B cell (primary cell): ENCODE data around the gene FRMD8. TPM values are rescaled to one million over a fixed set of nuclear protein-coding genes. Genes with fewer than 3 reads are reported as not detected.
A peak's percentile ranks its signal among the peaks of the same experiment; 100 is the strongest.

ENCODE experiments used
- ATAC-seq: fragments of 200-7000 bp; cut with Tn5 transposase; one replicate; pipeline ENCODE4 v1.10.0; 2021; ENCODE audit warnings: low read depth, mild to moderate bottlenecking, moderate number of reproducible peaks, moderate library complexity
- CTCF ChIA-PET: fragments of 350-600 bp; sonication (Branson Sonifier 250); formaldehyde crosslinking; loops from one replicate; lab custom pipeline; 2021; ENCODE audit warnings: antibody characterized with exemption, inconsistent platforms; lab: Charles Lee
- POLR2A ChIA-PET: fragments of 350-600 bp; sonication (Branson Sonifier 250); formaldehyde crosslinking; loops from one replicate; lab custom pipeline; 2021; ENCODE audit warnings: antibody characterized with exemption; lab: Charles Lee
- DNase-seq: peaks from one replicate; pipeline ENCODE4 v3.0.0; 2013
- H2AFZ ChIP-seq: 2 replicates; pipeline ENCODE4 v1.6.1; 2012; ENCODE audit warnings: mild to moderate bottlenecking, low read depth, low read length; ENCODE audit not compliant: insufficient read depth, poor library complexity, severe bottlenecking
- H3K27ac ChIP-seq, 2 donors: 1 replicate in 1 of 2; 2 replicates in 1 of 2; pipeline ENCODE4 v1.5.1; 2012 to 2013; ENCODE audit warnings: low read length in 2 of 2, mild to moderate bottlenecking in 2 of 2, moderate library complexity in 1 of 2
- H3K27me3 ChIP-seq, 4 experiments: fragments of 200-600 bp in 1 of 4; sonication (generic) in 1 of 4; replicated peaks in 1 of 4; 1 replicate in 2 of 4; 2 replicates in 2 of 4; pipeline versions ENCODE4 v1.6.1 to v1.7.0; 2013 to 2016; ENCODE audit warnings: low read length in 3 of 4, mild to moderate bottlenecking in 2 of 4, mixed read lengths in 1 of 4, moderate library complexity in 1 of 4; ENCODE audit not compliant: insufficient read depth in 4 of 4, control insufficient read depth in 3 of 4; ENCODE audit errors: control extremely low read depth in 1 of 4
- H3K36me3 ChIP-seq, 2 experiments: replicated peaks in 1 of 2; 1 replicate in 1 of 2; 2 replicates in 1 of 2; pipeline versions ENCODE4 v1.6.1 to v1.7.1; 2013; ENCODE audit warnings: low read length in 1 of 2; ENCODE audit not compliant: insufficient read depth in 2 of 2, control insufficient read depth in 1 of 2; ENCODE audit errors: control extremely low read depth in 1 of 2, extremely low read depth in 1 of 2
- H3K4me1 ChIP-seq, 2 donors: fragments of 200-600 bp in 1 of 2; sonication (generic) in 1 of 2; 1 replicate in 1 of 2; 2 replicates in 1 of 2; pipeline versions ENCODE4 v1.5.1 to v1.6.1; 2013 to 2017; ENCODE audit warnings: low read length in 2 of 2; ENCODE audit not compliant: control insufficient read depth in 2 of 2, insufficient read depth in 2 of 2
- H3K4me2 ChIP-seq: replicated peaks from 2 replicates; pipeline ENCODE3; 2012; ENCODE audit warnings: mild to moderate bottlenecking, low read depth, low read length; ENCODE audit not compliant: poor library complexity, severe bottlenecking
- H3K4me3 ChIP-seq, 5 experiments: fragments of 200-600 bp in 1 of 5; sonication (generic) in 1 of 5; 1 replicate in 3 of 5; 2 replicates in 2 of 5; pipeline versions ENCODE4 v1.5.1 to v1.7.0; 2011 to 2016; ENCODE audit warnings: low read length in 4 of 5, mild to moderate bottlenecking in 4 of 5, low read depth in 2 of 5, control low read depth in 1 of 5, moderate library complexity in 1 of 5; ENCODE audit not compliant: insufficient read depth in 1 of 5; ENCODE audit errors: control extremely low read depth in 1 of 5, extremely low read depth in 1 of 5
- H3K79me2 ChIP-seq: fragments of 200-600 bp; sonication (generic); one replicate; pipeline ENCODE4 v1.6.0; 2016; ENCODE audit warnings: low read length; ENCODE audit not compliant: control insufficient read depth, insufficient read depth
- H3K9ac ChIP-seq: fragments of 200-600 bp; sonication (generic); 2 replicates; pipeline ENCODE4 v1.6.1; 2017; ENCODE audit warnings: mild to moderate bottlenecking, low read length, moderate library complexity
- H3K9me3 ChIP-seq, 3 donors: one replicate each; pipeline versions ENCODE4 v1.6.1 to v1.7.1; 2013; ENCODE audit warnings: low read length in 2 of 3; ENCODE audit not compliant: control insufficient read depth in 2 of 3, insufficient read depth in 1 of 3; ENCODE audit errors: control extremely low read depth in 1 of 3
- H4K20me1 ChIP-seq: 2 replicates; pipeline ENCODE4 v1.6.0; 2012; ENCODE audit warnings: mild to moderate bottlenecking, low read length; ENCODE audit not compliant: insufficient read depth, control insufficient read depth, poor library complexity, severe bottlenecking
- H3K27ac Mint-ChIP-seq: one replicate; pipeline ENCODE4 v1.8.0; 2021; ENCODE audit warnings: mixed read lengths
- H3K27me3 Mint-ChIP-seq: one replicate; pipeline ENCODE4 v1.8.0; 2021; ENCODE audit warnings: mixed read lengths
- H3K4me1 Mint-ChIP-seq: one replicate; pipeline ENCODE4 v1.8.0; 2021; ENCODE audit warnings: mixed read lengths
- H3K4me3 Mint-ChIP-seq: one replicate; pipeline ENCODE4 v1.8.0; 2021; ENCODE audit warnings: mixed read lengths
- H3K9me3 Mint-ChIP-seq: one replicate; pipeline ENCODE4 v1.8.0; 2022; ENCODE audit warnings: mixed read lengths; ENCODE audit not compliant: insufficient read depth
- CTCF ChIP-seq: fragments of 200-600 bp; IDR thresholded peaks from one replicate; pipeline ENCODE4 v1.8.0; 2022; ENCODE audit warnings: antibody characterized with exemption, mild to moderate bottlenecking
- EZH2 ChIP-seq: IDR thresholded peaks from 2 replicates; pipeline ENCODE4 v1.6.1; 2012; ENCODE audit warnings: borderline replicate concordance, low read depth, mild to moderate bottlenecking, moderate library complexity, low read length; ENCODE audit not compliant: insufficient read depth, poor library complexity, severe bottlenecking
- WGBS: methylation state at CpG from one replicate; pipeline ENCODE4 v1.1.5; 2013; ENCODE audit warnings: missing lambda C conversion rate; ENCODE audit not compliant: insufficient coverage; 5-methylcytosine and 5-hydroxymethylcytosine counted together
- intact Hi-C: fragments of 100-400 bp; cut with micrococcal nuclease; formaldehyde crosslinking; loops from one replicate; pipeline ENCODE4 v1.10.0; 2022
- polyA plus RNA-seq: library from polyadenylated mRNA; depleted of rRNA; stranded (reverse); fragments of >200 nt; gene quantifications from 2 replicates; pipeline ENCODE4 v1.2.3, GENCODE V29; 2012
- total RNA-seq, 2 donors: library from RNA; stranded (reverse); fragments of 120-200 nt in 1 of 2; gene quantifications; 1 replicate in 1 of 2; 2 replicates in 1 of 2; pipeline versions ENCODE4 v1.2.3 to v1.2.4, GENCODE V29; 2013 to 2022

FRMD8 gene
- total and polyA plus RNA-seq, 2 donors (not counting 1 experiment from before 2014, with no cell fraction given) = 44.3 to 73.6 TPM

GRCh38 chr11:65419772-65420481, 33.5 kb downstream of the FRMD8 start:
- H3K36me3 ChIP-seq = no peaks in the 10 kb centered on the region
- Mint-ChIP-seq H3K27me3 (no peaks in the 10 kb centered on the region), H3K4me3 (peak overlapping the region; percentile 92), H3K4me1 (peaks cover 75% of the 10 kb centered on the region), H3K27ac (peak overlapping the region; percentile 100), H3K9me3 (no peaks in the 10 kb centered on the region)
- H4K20me1 ChIP-seq = no peaks in the 10 kb centered on the region
- intact Hi-C loops = loop anchor here (2.0 kb wide), 1 partner anchor 65 kb away; the partner anchor contains the start of gene TIGD3
- H3K4me1 ChIP-seq = peaks cover 77 to 95% of the 10 kb centered on the region in 2 donors
- H3K27me3 ChIP-seq = no peaks in the 10 kb centered on the region
- ATAC-seq (no peak), DNase-seq (peak; percentile 54)
- CTCF ChIA-PET = interaction anchor here (1.2 to 14.9 kb wide), 6 partner anchors 8 to 84 kb away, joined by 4 to 541 read pairs (median 6); partner anchors contain the start of genes FRMD8, MALAT1 and SLC25A45
- peak overlapping the region in 4 of 5 experiments; percentile 1 to 86 (median 29) for H3K4me3 ChIP-seq
- H3K27ac ChIP-seq = peak overlapping the region; percentile 91 to 97
- H3K9ac ChIP-seq = peak overlapping the region; percentile 12
- no peak overlapping the region for H2AFZ ChIP-seq
- no peak for TF ChIP-seq EZH2
- no peak for TF ChIP-seq CTCF
- 0% methylated on average over 2 of the region's 6 CpGs for WGBS
- POLR2A ChIA-PET = interaction anchor here (0.6 to 16.5 kb wide), 15 partner anchors 7 to 157 kb away, joined by 3 to 1159 read pairs (median 15); partner anchors contain the start of genes MALAT1 and SLC25A45
- H3K9me3 ChIP-seq = no peaks in the 10 kb centered on the region
- peak overlapping the region; percentile 94 for H3K4me2 ChIP-seq
- peaks cover 66% of the 10 kb centered on the region for H3K79me2 ChIP-seq

DNA sequence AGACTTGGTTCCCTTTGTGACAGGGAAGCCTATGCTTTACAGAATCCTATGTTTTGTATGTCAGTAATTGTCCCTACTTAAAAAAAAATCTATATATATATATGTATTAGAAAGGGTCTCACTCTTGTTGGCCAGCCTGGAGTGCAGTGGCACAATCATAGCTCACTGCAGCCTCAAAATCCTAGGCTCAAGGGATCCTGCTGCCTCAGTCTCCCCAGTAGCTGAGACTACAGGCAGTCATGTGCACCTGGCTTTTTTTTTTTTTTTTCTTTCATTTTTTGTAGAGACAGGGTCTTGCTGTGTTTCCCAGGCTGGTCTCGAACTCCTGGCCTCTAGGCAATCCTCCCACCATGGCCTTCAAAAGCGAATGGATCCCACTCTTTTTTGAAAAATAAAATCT, 34.1 kb downstream of the FRMD8 start:
- Mint-ChIP-seq H3K4me1 (peaks cover 75% of the 10 kb centered on the region), H3K9me3 (no peaks in the 10 kb centered on the region), H3K27ac (peak overlapping the region; percentile 100), H3K27me3 (no peaks in the 10 kb centered on the region), H3K4me3 (peak overlapping the region; percentile 92)
- Histone ChIP-seq H4K20me1 (no peaks in the 10 kb centered on the region), H3K4me3 (peak overlapping the region in 4 of 5 experiments; percentile 1 to 43 (median 18)), H3K9me3 (no peaks in the 10 kb centered on the region), H3K4me2 (peak overlapping the region; percentile 94), H3K79me2 (peaks cover 65% of the 10 kb centered on the region), H3K27ac (peak overlapping the region; percentile 91 to 97), H3K9ac (peak overlapping the region; percentile 12), H3K27me3 (no peaks in the 10 kb centered on the region), H3K4me1 (peaks cover 80 to 94% of the 10 kb centered on the region in 2 donors), H3K36me3 (no peaks in the 10 kb centered on the region), H2AFZ (no peak overlapping the region)
- ATAC-seq (no peak), DNase-seq (no peak)
- no CpG with 5 or more reads among the region's 2 CpGs for WGBS
- CTCF ChIA-PET = interaction anchor here (1.3 to 14.9 kb wide), 5 partner anchors 12 to 84 kb away, joined by 5 to 541 read pairs (median 6); partner anchors contain the start of genes FRMD8, MALAT1 and SLC25A45
- TF ChIP-seq EZH2 = no peak
- no peak for TF ChIP-seq CTCF
- POLR2A ChIA-PET = interaction anchor here (0.6 to 16.5 kb wide), 8 partner anchors 34 to 80 kb away, joined by 3 to 1159 read pairs (median 22); partner anchors contain the start of genes MALAT1 and SLC25A45
- intact Hi-C loops = no loop called here
